Colonic mucosa (tissue), 4 donors: ENCODE results near the gene TSFM. TPM values are rescaled to one million over a fixed set of nuclear protein-coding genes. Genes with fewer than 3 reads are reported as not detected.

ENCODE experiments used
- DNase-seq: peaks from one replicate; pipeline ENCODE4 v3.0.0-alpha.2; 2020
- H3K27ac ChIP-seq: fragments of 200-600 bp; one replicate; pipeline ENCODE4 v1.8.0; 2021
- H3K27me3 ChIP-seq: fragments of 200-600 bp; one replicate; pipeline ENCODE4 v1.8.0; 2021
- H3K36me3 ChIP-seq: fragments of 200-600 bp; one replicate; pipeline ENCODE4 v1.8.0; 2021
- H3K4me1 ChIP-seq: fragments of 200-600 bp; one replicate; pipeline ENCODE4 v1.8.0; 2021; ENCODE audit warnings: mild to moderate bottlenecking
- H3K4me3 ChIP-seq: fragments of 200-600 bp; one replicate; pipeline ENCODE4 v1.8.0; 2021
- H3K9ac ChIP-seq, 2 donors: one replicate each; pipeline ENCODE4 v1.7.0; 2013; ENCODE audit warnings: control low read depth in 2 of 2, low read depth in 2 of 2, low read length in 2 of 2
- H3K9me3 ChIP-seq: fragments of 200-600 bp; one replicate; pipeline ENCODE4 v1.8.0; 2021
- CTCF ChIP-seq: fragments of 200-600 bp; IDR thresholded peaks from one replicate; pipeline ENCODE4 v1.8.0; 2022; ENCODE audit warnings: antibody characterized with exemption, mild to moderate bottlenecking
- intact Hi-C: fragments of 100-400 bp; cut with DNase I; formaldehyde crosslinking; loops from one replicate; pipeline ENCODE4 v1.14.1; 2022
- total RNA-seq, 2 donors: library from RNA; stranded (reverse); fragmentation: NEBNext Ultra II Directional in 1 of 2; extraction: Animal tissue kit (Norgen Biotek cat#: 25700) in 1 of 2; gene quantifications; one replicate each; pipeline ENCODE4 v1.2.1, GENCODE V29; 2021
- donor health status: healthy.
- donor health status: DM: no; HTN: no; CAD: no.
- donor health status: DM: no; HTN: no; CAD: no.

TSFM gene
- total RNA-seq, 2 donors from 2014 or later: 35.6 to 68.9 TPM

GRCh38 chr12:57736741-57737466 is 45.7 kb upstream of the TSFM start:
- Histone ChIP-seq H3K4me1 (peaks cover 5% of the 10 kb centered on the region), H3K36me3 (no peaks in the 10 kb centered on the region), H3K4me3 (no peak overlapping the region), H3K27me3 (peaks cover 58% of the 10 kb centered on the region), H3K27ac (no peak overlapping the region), H3K9ac (no peak overlapping the region), H3K9me3 (no peaks in the 10 kb centered on the region)
- TF ChIP-seq CTCF: no peak
- DNase-seq: no peak
- intact Hi-C loops: no loop called here

- intact Hi-C loops: no loop called here
- Histone ChIP-seq H3K4me3 (peak overlapping the region; percentile 5), H3K36me3 (no peaks in the 10 kb centered on the region), H3K27me3 (peaks cover 58% of the 10 kb centered on the region), H3K9ac (no peak overlapping the region), H3K4me1 (peaks cover 5% of the 10 kb centered on the region), H3K27ac (no peak overlapping the region), H3K9me3 (no peaks in the 10 kb centered on the region)
- no peak for TF ChIP-seq CTCF
- no peak for DNase-seq
These were observed 44.8 kb upstream of the TSFM start for GRCh38 chr12:57737467-57738460.

GRCh38 chr12:57738661-57739237 is 43.8 kb upstream of the TSFM start, which contains the start of gene AGAP2:
TSS of gene AGAP2 (minus strand) at chr12:57738742. CDS start at chr12:57738246, 496 bp downstream.
- no peaks in the 10 kb centered on the region for H3K36me3 ChIP-seq
- H3K4me1 ChIP-seq: peaks cover 5% of the 10 kb centered on the region
- peak within 1 kb of the TSS; percentile 5 for H3K4me3 ChIP-seq
- H3K9me3 ChIP-seq: no peaks in the 10 kb centered on the region
- DNase-seq: no peak
- no peak within 1 kb of the TSS for H3K9ac ChIP-seq
- no peak for TF ChIP-seq CTCF
- peaks cover 58% of the 10 kb centered on the region for H3K27me3 ChIP-seq
- no peak within 1 kb of the TSS for H3K27ac ChIP-seq
- intact Hi-C loops: no loop called here

GRCh38 chr12:57739387-57739786 is 43.2 kb upstream of the TSFM start:
- H3K4me1 ChIP-seq: peaks cover 5% of the 10 kb centered on the region
- no peak overlapping the region for H3K9ac ChIP-seq
- no peak for DNase-seq
- no peak for TF ChIP-seq CTCF
- H3K36me3 ChIP-seq: no peaks in the 10 kb centered on the region
- intact Hi-C loops: no loop called here
- H3K27ac ChIP-seq: no peak overlapping the region
- no peaks in the 10 kb centered on the region for H3K9me3 ChIP-seq
- no peak overlapping the region for H3K4me3 ChIP-seq
- H3K27me3 ChIP-seq: peaks cover 58% of the 10 kb centered on the region

GRCh38 chr12:57739914-57740538 is 42.6 kb upstream of the TSFM start:
- peaks cover 5% of the 10 kb centered on the region for H3K4me1 ChIP-seq
- H3K9ac ChIP-seq: no peak overlapping the region
- no peak overlapping the region for H3K27ac ChIP-seq
- no peak overlapping the region for H3K4me3 ChIP-seq
- no peaks in the 10 kb centered on the region for H3K9me3 ChIP-seq
- no peak for TF ChIP-seq CTCF
- DNase-seq: no peak
- peaks cover 58% of the 10 kb centered on the region for H3K27me3 ChIP-seq
- no peaks in the 10 kb centered on the region for H3K36me3 ChIP-seq
- intact Hi-C loops: no loop called here
